ENCODE data around the gene C12orf43.

The C12orf43 gene

GRCh38 chr12:120996133-120996746, 20.0 kb downstream of the C12orf43 start:
- DNase-seq: no peak

GRCh38 chr12:120994589-120995337, 21.5 kb downstream of the C12orf43 start:
- no peak for DNase-seq

GRCh38 chr12:120994059-120994458, 22.2 kb downstream of the C12orf43 start:
- no peak for DNase-seq

- DNase-seq: no peak
These were observed 22.8 kb downstream of the C12orf43 start for GRCh38 chr12:120993496-120993895.

GRCh38 chr12:120992989-120993388, 23.3 kb downstream of the C12orf43 start:
- no peak for DNase-seq

GRCh38 chr12:120991965-120992364, 24.3 kb downstream of the C12orf43 start:
- DNase-seq: no peak

GRCh38 chr12:120990487-120991055, 25.7 kb downstream of the C12orf43 start:
- DNase-seq: no peak

GRCh38 chr12:120989687-120990086, 26.6 kb downstream of the C12orf43 start:
- DNase-seq: no peak

GRCh38 chr12:120988658-120989057, 27.6 kb downstream of the C12orf43 start:
- DNase-seq: no peak

- DNase-seq: no peak
These were observed 28.1 kb downstream of the C12orf43 start for GRCh38 chr12:120988234-120988633.

GRCh38 chr12:120984351-120984898, 31.9 kb downstream of the C12orf43 start:
- no peak for DNase-seq

GRCh38 chr12:120983759-120984158, 32.5 kb downstream of the C12orf43 start:
- DNase-seq: no peak

GRCh38 chr12:120982659-120983058, 33.6 kb downstream of the C12orf43 start:
- DNase-seq: no peak

GRCh38 chr12:120981407-120981941, 34.8 kb downstream of the C12orf43 start:
- DNase-seq: no peak

GRCh38 chr12:120980800-120981368, 35.4 kb downstream of the C12orf43 start:
- DNase-seq: no peak

- no peak for DNase-seq
These were observed 36.2 kb downstream of the C12orf43 start for GRCh38 chr12:120979862-120980696.

- DNase-seq: no peak
These were observed 36.9 kb downstream of the C12orf43 start for GRCh38 chr12:120979220-120979861.

- DNase-seq: no peak
These were observed 37.7 kb downstream of the C12orf43 start, which contains the start of gene HNF1A for GRCh38 chr12:120978296-120979219. Gene HNF1A, plus strand, starts transcription at chr12:120978543. Its CDS starts 226 bp downstream, at chr12:120978769.

GRCh38 chr12:120977531-120978295, 38.6 kb downstream of the C12orf43 start:
- no peak for DNase-seq
